ENCODE data around the gene PPP2R1B. TPM values are rescaled to one million over a fixed set of nuclear protein-coding genes. Genes with fewer than 3 reads are reported as not detected.

PPP2R1B gene
- total and polyA plus RNA-seq, 12 donors = 5.8 to 16.8 (median 10.7) TPM

DNA sequence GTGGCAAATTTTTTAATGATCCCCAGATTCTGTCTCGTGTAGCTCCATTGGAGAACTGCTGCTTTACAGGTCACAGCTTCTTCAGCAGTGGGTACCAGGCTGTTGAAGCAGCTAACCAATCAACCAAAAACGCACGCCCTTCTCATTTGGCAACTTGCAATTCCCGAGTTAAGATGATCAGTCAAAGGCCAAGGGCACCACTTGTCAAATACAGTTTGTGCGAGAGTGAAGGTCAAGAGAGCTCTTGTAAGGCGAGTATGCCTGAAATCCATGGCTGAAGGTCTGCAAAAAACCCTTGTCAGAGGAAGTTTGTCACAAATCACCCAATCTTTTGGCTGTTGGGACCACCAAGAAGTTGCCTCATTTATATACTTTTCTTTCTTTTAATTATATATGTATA is 12.9 kb upstream of the PPP2R1B start:
- H3K4me1 ChIP-seq = peaks cover 0 to 35% (median 10%) of the 10 kb centered on the region in 9 donors
- peak in 2 of 8 donors; percentile 16 to 24 for ATAC-seq
- H3K27ac ChIP-seq = peak overlapping the region in 4 of 10 donors; percentile 2 to 34 (median 18)
- no peaks in the 10 kb centered on the region for H3K27me3 ChIP-seq
- intact Hi-C loops (cut with DNase I) = loop anchor here (2.0 to 10.0 kb wide), 9 partner anchors 42 to 214 kb away; partner anchors contain the start of gene SIK2 (in 3 of the 10)
- no peak overlapping the region for H3K4me3 ChIP-seq
- no peaks in the 10 kb centered on the region for H3K9me3 ChIP-seq
- TF ChIP-seq CTCF (IDR thresholded peaks at IDR 0.05) = no peak
- peaks cover 0 to 9% (median 0%) of the 10 kb centered on the region in 9 donors for H3K36me3 ChIP-seq
- WGBS, 2 donors = 71 to 75% methylated on average over 6 of the region's 6 CpGs
- DNase-seq = no peak

- no peak overlapping the region for H3K4me3 ChIP-seq
- H3K9me3 ChIP-seq = no peaks in the 10 kb centered on the region
- no peaks in the 10 kb centered on the region for H3K27me3 ChIP-seq
- DNase-seq (no peak), ATAC-seq (no peak)
- intact Hi-C loops (cut with DNase I) = loop anchor here (1.0 to 10.0 kb wide), 10 partner anchors 41 to 213 kb away; partner anchors contain the start of gene SIK2 (in 3 of the 10)
- H3K36me3 ChIP-seq = no peaks in the 10 kb centered on the region
- no peak for TF ChIP-seq CTCF (IDR thresholded peaks at IDR 0.05)
- H3K4me1 ChIP-seq = peaks cover 0 to 31% (median 9%) of the 10 kb centered on the region in 9 donors
- 92% methylated on average over 3 of the region's 3 CpGs for WGBS, 2 donors
- H3K27ac ChIP-seq = peak overlapping the region in 1 of 10 donors; percentile 8
Observed at GRCh38 chr11:111778047-111778558, 11.9 kb upstream of the PPP2R1B start.

- Histone ChIP-seq H3K36me3 (no peaks in the 10 kb centered on the region), H3K9me3 (no peaks in the 10 kb centered on the region), H3K4me3 (no peak overlapping the region), H3K27ac (peak overlapping the region in 2 of 10 donors; percentile 5 to 8), H3K4me1 (peaks cover 0 to 25% (median 7%) of the 10 kb centered on the region in 9 donors), H3K27me3 (no peaks in the 10 kb centered on the region)
- DNase-seq (peak in 1 of 2 donors; percentile 44), ATAC-seq (peak; percentile 66 to 90 (median 84))
- 73 to 78% methylated on average over 4 of the region's 4 CpGs for WGBS, 2 donors
- peak; percentile 62 to 91 (median 82) for TF ChIP-seq CTCF (IDR thresholded peaks at IDR 0.05)
- intact Hi-C loops (cut with DNase I) = loop anchor here (1.0 to 10.0 kb wide), 15 partner anchors 40 to 213 kb away; partner anchors contain the start of gene SIK2 (in 7 of the 10)
Observed at GRCh38 chr11:111777094-111778046, 11.2 kb upstream of the PPP2R1B start.

GRCh38 chr11:111776398-111777093 is 10.4 kb upstream of the PPP2R1B start:
- H3K27ac ChIP-seq = peak overlapping the region in 1 of 10 donors; percentile 5
- H3K4me1 ChIP-seq = peaks cover 0 to 25% (median 7%) of the 10 kb centered on the region in 9 donors
- H3K4me3 ChIP-seq = no peak overlapping the region
- TF ChIP-seq CTCF (IDR thresholded peaks at IDR 0.05) = no peak
- intact Hi-C loops (cut with DNase I) = loop anchor here (1.0 to 10.0 kb wide), 14 partner anchors 39 to 212 kb away; partner anchors contain the start of gene SIK2 (in 7 of the 10)
- no peaks in the 10 kb centered on the region for H3K9me3 ChIP-seq
- H3K27me3 ChIP-seq = no peaks in the 10 kb centered on the region
- ATAC-seq (no peak), DNase-seq (no peak)
- WGBS, 2 donors = 93% methylated on average over 6 of the region's 6 CpGs
- H3K36me3 ChIP-seq = no peaks in the 10 kb centered on the region
